Measurements from ENCODE around the gene MTARC1.

Gene MTARC1

DNA sequence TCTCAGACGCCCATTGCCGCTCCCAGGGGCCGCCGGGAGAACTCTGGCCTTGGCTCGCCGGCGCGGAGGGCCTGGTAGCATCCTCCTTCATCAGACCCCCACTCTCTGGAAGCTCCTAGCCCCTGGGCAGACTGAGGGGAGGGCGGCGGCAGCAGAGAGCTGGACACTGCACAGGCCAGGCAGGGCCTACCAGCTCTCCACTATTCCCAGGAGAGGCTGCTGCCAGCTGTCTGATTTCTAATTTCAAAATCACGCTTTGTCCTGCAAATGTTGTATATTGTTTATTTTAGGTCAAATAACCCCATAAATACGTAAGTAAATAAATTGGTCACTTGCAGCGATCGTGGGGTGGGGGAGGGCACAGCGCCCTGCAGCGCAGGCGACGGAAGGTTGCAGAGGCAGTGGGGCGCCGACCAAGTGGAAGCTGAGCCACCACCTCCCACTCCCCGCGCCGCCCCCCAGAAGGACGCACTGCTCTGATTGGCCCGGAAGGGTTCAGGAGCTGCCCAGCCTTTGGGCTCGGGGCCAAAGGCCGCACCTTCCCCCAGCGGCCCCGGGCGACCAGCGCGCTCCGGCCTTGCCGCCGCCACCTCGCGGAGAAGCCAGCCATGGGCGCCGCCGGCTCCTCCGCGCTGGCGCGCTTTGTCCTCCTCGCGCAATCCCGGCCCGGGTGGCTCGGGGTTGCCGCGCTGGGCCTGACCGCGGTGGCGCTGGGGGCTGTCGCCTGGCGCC, at the start of gene MTARC1:
MTARC1 (plus strand) TSS at position 577 of the 732 bp plus-strand sequence; CDS start at position 609, 32 bp downstream.
- DNase-seq (ENCODE audit: low spot score), result no peak

DNA sequence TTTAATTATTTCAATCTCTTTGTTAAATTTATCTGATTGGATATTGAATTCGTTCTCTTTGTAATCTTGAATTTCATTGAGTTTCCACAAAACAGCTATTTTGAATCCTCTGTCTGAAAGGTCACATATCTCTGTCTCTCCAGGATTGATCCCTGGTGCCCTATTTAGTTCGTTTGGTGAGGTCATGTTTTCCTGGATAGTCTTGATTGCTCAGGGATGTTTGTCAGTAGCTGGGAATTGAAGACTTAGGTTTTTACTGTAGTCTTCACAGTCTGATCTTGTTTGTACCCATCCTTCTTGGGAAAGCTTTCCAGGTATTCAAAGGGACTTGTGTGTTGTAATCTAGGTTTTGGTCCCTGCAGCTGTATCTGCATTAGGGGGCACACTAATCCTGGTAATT, 45.4 kb upstream of the MTARC1 start:
- DNase-seq (ENCODE audit: low spot score), result no peak

DNA sequence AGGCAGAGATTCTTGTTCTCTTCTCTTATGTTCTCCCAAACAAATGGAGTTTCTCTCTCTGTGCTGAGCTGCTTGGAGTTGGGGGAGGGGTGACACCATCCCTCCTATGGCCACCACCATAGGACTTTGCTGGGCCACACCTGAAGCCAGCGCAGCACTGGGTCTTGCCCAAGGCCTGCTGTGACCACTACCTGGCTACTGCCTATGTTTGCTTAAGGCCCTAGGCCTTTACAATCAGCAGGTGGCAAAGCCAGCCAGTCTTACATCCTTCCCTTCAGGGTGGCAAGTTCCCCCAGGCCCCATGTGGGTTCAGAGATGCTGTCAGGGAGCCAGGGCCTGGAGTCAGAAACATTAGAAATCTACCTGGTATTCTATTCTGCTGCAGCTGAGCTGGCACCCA, 44.9 kb upstream of the MTARC1 start:
- DNase-seq (ENCODE audit: low spot score), result no peak

DNA sequence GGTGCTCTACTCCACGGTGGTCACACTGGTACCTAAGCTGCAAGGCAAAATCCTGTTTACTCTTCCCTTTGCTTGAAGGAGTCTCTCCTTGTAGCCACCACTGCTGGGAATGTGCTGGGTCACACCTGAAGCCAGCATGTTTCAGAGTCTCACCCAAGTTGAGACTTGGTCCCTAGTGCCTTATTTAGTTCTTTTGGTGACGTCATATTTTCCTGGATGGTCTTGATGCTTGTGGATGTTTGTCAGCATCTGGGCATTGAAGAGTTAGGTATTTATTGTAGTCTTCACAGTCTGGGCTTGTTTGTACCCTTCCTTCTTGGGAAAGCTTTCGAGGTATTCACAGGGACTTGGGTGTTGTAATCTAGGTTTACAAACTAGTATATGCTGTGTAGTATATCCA, 44.2 kb upstream of the MTARC1 start:
- DNase-seq (ENCODE audit: low spot score), result no peak

DNA sequence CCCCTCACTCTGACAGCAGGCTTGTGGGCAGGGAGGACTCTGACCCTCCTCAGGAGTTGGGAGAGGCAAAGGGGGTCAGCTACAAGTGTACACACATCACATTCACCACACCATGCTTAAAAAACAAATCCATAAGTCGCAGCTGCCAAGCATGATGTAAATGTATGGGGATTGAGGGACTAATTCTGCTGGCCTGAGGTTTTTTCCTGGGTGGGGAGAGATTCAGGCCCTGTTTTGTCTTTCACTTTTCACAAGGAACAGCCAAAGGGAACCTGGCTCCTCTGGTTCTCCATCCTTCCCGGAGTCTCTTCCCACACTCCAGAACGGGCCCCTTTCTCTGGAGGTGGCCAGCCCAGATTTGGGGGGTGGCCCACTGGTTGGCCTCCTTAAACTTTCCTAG, 39.9 kb upstream of the MTARC1 start:
- DNase-seq (ENCODE audit: low spot score), result no peak

DNA sequence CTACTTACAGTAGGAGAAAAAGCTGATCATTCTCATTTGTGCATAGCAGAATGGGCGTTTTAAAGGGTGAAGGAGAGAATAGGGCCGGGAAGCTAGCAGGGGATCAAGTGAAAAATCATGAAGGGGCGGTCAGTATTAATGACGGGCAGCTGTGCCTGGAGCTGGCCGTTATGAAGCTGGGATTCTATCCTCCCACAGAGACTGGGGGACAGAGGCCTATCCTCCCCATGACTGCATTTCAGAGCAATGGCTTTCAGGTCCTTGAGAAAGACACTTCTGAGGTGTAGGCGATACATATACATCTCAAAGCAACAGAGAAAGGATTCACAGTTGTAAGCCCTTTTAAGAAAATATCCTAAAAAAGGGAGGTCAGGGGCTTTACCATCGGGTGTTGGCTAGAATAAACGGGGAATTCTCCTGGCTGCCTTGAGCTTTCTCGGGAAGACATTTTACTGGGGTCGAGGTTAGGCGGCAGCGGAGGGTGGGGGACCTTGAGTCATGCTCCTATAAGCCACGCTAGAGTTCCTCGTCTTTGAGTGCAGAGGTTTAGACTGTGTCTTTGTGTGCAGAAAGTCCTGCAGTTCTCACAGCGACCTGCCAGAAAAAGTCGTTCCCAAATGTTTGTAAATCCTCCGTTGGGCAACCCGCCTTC, 39.1 kb upstream of the MTARC1 start:
- no peak for DNase-seq (ENCODE audit: low spot score)

DNA sequence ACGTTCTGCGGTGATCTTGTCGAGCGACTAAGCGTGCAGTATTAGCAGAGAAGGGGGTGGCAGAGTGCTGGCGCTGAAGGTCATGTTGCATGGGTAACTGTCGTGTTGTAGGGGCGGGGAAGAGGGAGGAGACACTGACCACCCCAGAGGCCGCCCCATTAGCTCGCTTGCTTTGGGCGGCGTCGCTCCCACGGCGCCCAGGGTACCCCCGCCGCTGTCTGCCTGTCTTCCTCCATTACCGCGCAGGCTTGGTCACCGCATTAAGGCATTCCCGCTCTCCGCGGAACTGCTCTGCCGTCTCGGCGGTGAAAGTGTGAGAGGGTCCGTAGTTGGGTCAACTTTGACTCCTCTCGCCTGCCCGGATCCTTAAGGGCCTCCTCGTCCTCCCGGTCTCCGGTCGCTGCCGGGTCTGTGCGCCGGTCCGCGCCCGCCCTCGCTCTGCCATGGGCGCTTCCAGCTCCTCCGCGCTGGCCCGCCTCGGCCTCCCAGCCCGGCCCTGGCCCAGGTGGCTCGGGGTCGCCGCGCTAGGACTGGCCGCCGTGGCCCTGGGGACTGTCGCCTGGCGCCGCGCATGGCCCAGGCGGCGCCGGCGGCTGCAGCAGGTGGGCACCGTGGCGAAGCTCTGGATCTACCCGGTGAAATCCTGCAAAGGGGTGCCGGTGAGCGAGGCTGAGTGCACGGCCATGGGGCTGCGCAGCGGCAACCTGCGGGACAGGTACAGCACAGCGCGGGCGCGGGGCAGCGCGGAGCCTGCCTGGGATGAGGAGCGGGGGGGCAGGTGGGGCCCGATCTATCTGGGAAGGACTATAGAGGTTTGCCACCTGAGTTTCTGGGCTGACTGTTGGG, 38.4 kb upstream of the MTARC1 start, which contains the start of gene MTARC2:
MTARC2 (plus strand) TSS at position 234 of the 846 bp plus-strand sequence; CDS start at position 444, 210 bp downstream.
- no peak for DNase-seq (ENCODE audit: low spot score)

DNA sequence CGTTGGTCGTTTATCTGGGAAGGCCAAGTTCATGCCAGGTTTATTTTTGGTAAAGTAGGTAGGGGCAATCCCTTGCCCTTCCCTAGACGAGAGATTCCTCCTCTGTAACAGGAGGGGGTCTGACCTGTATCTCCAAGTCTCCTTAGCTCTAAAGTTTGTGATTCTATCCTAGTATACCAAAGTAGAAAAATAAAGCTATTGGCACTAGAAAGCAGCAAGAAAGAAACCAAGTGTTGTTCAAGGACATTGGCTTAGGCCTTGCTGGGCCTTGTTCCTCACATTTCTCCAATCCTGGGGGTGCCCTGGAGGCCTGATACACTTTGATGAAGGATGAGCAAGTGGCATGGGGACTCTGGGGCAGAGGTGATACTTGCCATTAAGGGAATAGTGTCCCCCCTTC, 37.8 kb upstream of the MTARC1 start:
- DNase-seq (ENCODE audit: low spot score), result no peak

DNA sequence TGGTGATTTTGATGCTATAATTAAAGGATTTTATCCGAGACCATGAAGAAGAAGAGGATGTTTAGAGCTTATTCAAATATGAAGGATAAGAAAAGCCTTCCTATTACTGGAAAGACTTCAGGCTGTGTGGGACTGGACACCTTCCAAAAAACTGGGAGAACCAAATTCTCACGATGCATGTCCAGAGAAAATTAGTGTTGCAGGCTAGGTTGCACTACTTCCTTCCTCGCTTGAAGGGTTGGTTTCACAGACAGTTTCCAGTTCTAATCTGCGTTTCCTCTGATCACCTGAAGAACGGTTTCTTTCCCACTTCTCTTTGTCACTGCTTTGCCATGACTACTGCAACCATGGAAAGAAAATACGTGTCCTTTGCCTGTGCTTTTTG, 36.6 kb upstream of the MTARC1 start:
- DNase-seq (ENCODE audit: low spot score), result no peak

DNA sequence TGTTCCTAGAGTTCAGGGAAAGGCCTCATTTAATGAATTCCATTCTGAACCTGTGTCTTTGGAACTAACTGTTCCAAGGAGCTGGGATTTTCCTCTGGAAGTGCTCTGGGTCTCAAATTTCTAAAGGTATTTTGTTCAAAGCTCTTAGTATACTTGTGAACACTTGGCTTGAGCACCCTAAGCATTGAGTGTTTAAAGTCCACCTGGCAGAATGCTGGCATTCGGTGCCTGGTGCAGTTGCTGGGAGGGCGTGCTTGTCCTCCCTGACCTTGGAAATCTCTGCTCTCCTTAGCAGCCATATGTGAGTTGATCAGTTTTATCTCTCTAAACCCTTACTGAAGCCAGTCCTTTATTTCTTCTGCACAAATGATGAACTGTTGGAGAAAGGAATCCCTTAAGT, 35.6 kb upstream of the MTARC1 start:
- DNase-seq (ENCODE audit: low spot score), result no peak

DNA sequence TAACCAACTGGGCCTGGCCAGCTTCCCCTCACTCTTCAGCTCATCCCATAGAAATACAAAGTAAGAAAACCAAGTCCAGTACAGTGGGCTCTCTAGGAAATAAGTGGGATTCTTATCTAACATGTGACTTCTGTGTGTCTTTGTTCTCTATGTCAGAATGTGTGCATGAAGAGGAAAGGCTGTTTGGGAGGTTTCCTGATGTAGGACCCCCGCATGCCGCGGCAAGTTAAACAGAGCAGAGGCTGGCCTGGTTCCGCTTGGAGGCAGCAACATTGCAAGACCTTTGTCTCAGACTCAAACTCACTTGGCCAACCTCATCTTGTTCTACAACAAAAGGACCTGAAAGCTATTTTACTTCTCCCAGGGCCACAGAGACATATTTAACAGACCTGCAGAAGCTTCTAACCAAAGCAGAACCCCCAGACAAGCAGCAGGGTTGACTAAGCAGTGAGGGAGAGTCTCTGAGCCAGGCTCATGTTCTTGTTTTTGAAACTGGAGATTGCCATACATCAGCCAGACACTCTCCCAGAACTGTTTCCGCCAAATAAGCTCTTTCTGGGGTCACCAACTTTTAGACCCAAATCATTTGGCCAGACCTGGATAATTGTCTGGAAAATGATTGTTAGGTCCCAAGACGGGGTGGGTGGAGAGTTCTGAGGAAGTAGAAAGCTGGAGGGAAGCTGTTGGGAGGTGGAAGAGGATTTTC, 32.3 kb upstream of the MTARC1 start:
- no peak for DNase-seq (ENCODE audit: low spot score)

DNA sequence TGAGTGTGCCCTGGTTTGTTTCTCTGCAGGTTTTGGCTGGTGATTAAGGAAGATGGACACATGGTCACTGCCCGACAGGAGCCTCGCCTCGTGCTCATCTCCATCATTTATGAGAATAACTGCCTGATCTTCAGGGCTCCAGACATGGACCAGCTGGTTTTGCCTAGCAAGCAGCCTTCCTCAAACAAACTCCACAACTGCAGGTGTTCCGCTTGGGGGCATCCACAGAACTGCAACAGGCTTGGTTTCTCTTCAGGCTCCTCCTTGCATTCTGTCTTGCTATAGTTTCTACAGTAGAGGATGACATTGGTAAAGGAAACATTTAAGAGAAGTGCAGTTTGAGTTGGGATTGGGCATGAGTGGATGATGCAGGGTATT, 31.8 kb upstream of the MTARC1 start:
- no peak for DNase-seq (ENCODE audit: low spot score)

DNA sequence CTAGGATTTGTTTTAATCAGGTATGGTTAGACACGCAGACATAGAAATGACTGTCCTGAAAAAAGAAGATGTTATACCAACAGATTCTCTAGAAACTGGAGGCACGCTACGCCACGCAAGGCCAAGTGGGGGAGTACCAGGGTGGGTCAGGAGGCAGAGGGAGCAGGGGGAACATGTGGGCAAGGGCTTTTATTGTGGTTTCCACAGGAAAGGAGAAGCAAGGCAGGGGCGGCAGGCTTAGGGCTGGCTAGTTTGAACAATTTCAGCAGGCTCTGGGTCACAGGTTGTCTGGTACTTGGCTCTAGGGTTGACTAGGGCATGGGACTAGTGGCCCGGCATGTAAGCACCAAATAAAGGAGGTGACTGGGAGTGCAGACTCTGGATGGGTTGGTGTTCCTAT, 31.4 kb upstream of the MTARC1 start:
- no peak for DNase-seq (ENCODE audit: low spot score)

DNA sequence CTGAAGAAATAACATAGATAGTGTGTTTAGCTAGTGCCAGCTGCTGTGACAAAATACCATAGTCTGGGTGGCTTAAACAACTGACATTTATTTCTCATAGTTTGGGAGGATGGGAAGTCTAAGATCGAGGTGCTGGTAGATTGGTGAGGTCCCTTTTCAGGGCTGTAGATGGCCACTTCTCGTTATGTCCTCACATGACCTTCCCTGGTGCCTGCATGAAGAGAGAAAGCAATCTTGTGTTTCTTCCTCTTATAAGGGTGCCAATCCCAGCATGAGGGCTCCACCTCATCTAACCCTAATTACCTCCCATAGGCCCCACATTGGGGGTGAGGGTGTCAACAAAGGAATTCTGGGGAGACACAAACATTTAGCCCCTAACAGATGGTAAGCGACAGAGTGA, 29.3 kb upstream of the MTARC1 start:
- no peak for DNase-seq (ENCODE audit: low spot score)

DNA sequence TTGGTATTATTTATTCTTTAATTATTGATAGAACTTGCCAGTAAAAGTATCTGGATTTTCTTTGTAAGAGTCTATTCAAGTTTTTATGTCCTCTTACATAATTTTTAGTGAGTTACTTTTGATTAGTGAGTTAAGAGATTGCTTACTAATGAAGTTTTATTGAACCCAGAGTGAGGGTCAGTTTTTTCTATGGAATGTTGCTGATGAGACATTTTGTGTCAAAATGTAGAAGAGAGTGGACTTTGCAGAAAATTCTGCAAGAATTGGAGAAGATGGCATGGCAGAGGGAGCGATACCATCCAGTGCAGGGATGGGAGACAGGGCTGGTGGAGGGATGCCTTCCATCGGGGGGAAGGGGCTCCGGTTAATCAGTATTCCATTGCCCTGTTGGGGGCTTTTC, 27.6 kb upstream of the MTARC1 start:
- DNase-seq (ENCODE audit: low spot score), result no peak

DNA sequence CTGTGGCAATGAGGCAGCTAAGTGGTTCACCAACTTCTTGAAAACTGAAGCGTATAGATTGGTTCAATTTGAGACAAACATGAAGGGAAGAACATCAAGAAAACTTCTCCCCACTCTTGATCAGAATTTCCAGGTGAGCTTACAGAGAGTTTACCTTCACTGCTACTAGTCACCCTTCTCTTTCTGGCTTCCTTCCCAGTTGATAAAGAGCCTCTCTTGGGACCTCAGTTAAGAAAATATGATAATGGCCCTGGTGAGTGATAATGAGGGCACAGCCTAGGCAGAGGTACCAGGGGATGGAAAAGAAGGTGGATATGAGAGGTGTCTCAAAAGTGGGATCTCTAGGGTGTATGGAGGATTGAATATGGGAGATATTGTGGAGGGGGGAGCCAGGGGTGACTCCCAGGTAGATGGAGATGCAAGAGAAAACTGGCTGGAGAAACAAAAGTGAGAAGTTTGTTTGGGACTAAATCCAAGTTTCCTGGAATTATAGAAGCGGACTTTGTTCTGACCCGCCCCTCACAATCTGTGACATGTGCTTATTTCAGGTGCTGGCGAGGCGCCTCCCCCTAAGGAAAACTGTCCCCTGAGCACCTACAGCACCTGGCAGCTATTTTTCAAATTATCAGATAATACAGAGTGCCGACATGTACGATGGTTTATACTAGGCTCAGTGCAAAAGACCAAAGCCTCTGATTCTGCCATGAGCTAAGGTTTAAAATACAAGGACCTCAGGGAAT, 24.9 kb upstream of the MTARC1 start:
- no peak for DNase-seq (ENCODE audit: low spot score)

DNA sequence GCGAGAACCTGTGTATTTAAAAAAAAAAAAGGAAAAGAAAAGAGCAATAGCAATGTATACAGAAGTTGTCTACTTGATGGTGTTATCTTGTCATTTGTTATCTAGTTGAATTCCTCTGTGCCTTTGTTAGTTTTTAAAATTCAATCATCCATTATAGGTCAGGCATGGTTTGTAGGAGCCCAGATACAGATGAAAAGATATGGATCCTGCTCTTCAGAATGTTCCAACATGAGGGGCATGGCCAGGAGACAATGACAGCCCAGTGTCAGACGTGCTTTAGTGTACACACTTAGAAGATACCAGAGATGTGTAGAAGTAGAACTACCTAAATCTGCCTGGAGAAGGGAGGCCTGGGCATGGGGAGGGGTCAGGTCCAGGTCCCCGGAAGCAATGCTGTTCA, 22.0 kb upstream of the MTARC1 start:
- no peak for DNase-seq (ENCODE audit: low spot score)

DNA sequence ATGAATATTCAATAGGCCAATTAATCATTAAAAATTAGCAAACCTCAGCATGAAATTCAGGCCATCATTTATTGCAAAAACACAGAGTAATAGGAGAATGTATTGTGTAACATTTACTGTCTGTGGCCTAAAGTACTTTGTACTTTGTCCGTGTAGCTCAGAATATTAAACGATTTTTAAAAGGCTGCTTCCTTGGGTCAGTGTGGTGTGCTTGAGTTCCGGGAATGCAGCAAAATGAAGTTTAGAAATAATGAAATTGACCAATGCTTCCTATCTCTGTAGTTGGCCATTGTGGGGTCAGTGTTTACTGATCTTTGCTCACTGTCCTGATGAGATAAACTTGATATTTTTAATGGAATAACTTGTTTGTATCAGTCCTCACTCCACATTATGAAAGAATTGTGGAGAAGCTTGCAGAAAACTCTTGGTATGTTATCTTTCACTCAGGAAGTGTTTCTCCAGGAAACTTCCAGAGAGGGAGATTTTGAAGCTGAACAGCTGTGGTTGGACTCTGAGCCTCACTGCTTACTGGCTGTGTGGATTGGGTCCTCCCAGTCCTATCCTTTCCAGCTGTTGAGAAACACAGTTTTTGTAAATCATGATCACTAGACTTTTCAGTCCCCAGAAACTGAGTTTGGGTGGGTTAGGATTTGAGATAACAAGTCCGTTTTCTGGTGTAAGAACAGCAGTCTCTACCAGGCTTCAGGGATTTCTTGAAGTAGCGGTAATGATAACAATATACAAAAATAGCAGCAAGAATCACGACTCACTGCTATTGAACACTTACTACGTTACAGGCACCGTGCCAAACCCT, 19.2 kb upstream of the MTARC1 start:
- no peak for DNase-seq (ENCODE audit: low spot score)

DNA sequence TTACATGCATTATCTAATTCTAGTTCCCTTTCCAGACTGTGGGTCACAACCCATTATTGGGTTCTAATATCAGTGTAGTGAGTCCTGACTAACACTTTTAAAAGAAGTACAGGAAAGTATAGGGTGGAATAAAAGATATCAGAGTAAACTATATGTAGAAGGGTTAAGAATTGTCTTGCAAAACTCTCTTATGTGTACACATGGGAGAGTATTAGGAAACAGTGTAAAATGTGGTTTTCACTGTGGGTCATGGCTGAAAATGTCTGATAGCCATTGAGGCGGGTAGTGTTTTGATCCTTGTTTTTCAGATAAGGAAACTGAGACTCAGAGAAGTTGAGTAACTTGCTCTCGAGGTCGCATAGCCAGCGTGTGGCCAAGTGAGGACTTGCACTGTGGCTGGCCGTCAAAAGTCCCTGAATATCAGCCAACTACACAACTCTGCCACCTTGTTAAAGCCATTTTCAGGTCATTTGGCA, 18.5 kb upstream of the MTARC1 start:
- no peak for DNase-seq (ENCODE audit: low spot score)

DNA sequence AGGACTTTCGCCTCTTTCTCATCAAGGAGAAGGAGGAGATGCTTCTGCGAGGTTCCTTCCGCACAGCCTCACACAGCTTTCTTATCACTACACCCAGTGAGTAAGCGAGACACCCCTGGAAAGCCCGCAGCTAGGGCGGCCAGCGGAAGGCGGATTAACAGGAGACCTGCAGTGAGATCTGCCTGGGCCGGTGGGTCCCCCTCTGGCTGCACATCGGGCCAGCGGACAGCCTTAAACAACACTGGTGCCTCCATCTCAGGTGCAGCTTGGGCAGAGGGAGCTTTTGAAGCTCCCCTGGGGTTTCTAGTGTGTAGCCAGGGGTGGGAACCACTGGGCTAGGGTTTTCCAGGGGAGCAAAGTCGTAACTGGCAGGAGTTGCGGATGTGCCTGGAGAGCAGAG, 17.5 kb upstream of the MTARC1 start:
- DNase-seq (ENCODE audit: low spot score), result no peak
